H9 (cell line): Measurements from ENCODE around the gene MBTPS1. TPM values are rescaled to one million over a fixed set of nuclear protein-coding genes. Genes with fewer than 3 reads are reported as not detected.

Source experiments
- DNase-seq: peaks from one replicate; pipeline ENCODE4 v3.0.0-alpha.2; 2017
- H2AFZ ChIP-seq: one replicate; pipeline ENCODE4 v1.6.1; 2013; ENCODE audit warnings: mild to moderate bottlenecking, low read length, control low read depth, moderate library complexity
- H2AK5ac ChIP-seq: 2 replicates; pipeline ENCODE4 v1.6.1; 2013; ENCODE audit warnings: low read length, control low read depth, mixed read lengths; ENCODE audit not compliant: insufficient read length
- H2BK120ac ChIP-seq: one replicate; pipeline ENCODE4 v1.6.1; 2013; ENCODE audit warnings: low read depth, mild to moderate bottlenecking, low read length, control low read depth, inconsistent platforms; ENCODE audit not compliant: poor library complexity, severe bottlenecking
- H2BK12ac ChIP-seq: 2 replicates; pipeline ENCODE4 v1.6.1; 2013; ENCODE audit warnings: low read length, control low read depth, mixed read lengths, low read depth; ENCODE audit not compliant: insufficient read length
- H2BK15ac ChIP-seq: 2 replicates; pipeline ENCODE4 v1.6.1; 2013; ENCODE audit warnings: low read depth, low read length, control low read depth
- H2BK20ac ChIP-seq: one replicate; pipeline ENCODE4 v1.6.1; 2013; ENCODE audit warnings: low read depth, mild to moderate bottlenecking, low read length, control low read depth, inconsistent platforms; ENCODE audit not compliant: poor library complexity, severe bottlenecking
- H2BK5ac ChIP-seq: 2 replicates; pipeline ENCODE4 v1.6.1; 2013; ENCODE audit warnings: low read length, control low read depth, mixed read lengths; ENCODE audit not compliant: insufficient read length
- H3K14ac ChIP-seq: 2 replicates; pipeline ENCODE4 v1.6.1; 2013; ENCODE audit warnings: low read length, control low read depth; ENCODE audit not compliant: insufficient read depth
- H3K18ac ChIP-seq: 2 replicates; pipeline ENCODE4 v1.6.1; 2013; ENCODE audit warnings: low read depth, mild to moderate bottlenecking, mixed read lengths, low read length, control low read depth; ENCODE audit not compliant: insufficient read length
- H3K23ac ChIP-seq: 2 replicates; pipeline ENCODE4 v1.6.1; 2013; ENCODE audit warnings: low read length, control low read depth, mixed read lengths, low read depth; ENCODE audit not compliant: insufficient read length
- H3K23me2 ChIP-seq: 2 replicates; pipeline ENCODE4 v1.6.1; 2013; ENCODE audit warnings: low read depth, mild to moderate bottlenecking, mixed read lengths, low read length, control low read depth; ENCODE audit not compliant: insufficient read length, poor library complexity, severe bottlenecking
- H3K27ac ChIP-seq: 2 replicates; pipeline ENCODE4 v1.5.1; 2013; ENCODE audit warnings: low read length, control low read depth, mixed read lengths, low read depth; ENCODE audit not compliant: insufficient read length
- H3K27me3 ChIP-seq: 2 replicates; pipeline ENCODE4 v1.6.1; 2013; ENCODE audit warnings: low read length, control low read depth, inconsistent platforms; ENCODE audit not compliant: insufficient read depth
- H3K4ac ChIP-seq: 2 replicates; pipeline ENCODE4 v1.6.1; 2013; ENCODE audit warnings: low read depth, mild to moderate bottlenecking, control low read depth, inconsistent platforms, low read length, moderate library complexity
- H3K4me1 ChIP-seq: 2 replicates; pipeline ENCODE4 v1.6.1; 2013; ENCODE audit warnings: low read length, control low read depth, inconsistent platforms; ENCODE audit not compliant: insufficient read depth
- H3K4me2 ChIP-seq: 2 replicates; pipeline ENCODE4 v1.6.1; 2013; ENCODE audit warnings: low read length, control low read depth, mixed read lengths; ENCODE audit not compliant: insufficient read length, insufficient read depth
- H3K56ac ChIP-seq: 2 replicates; pipeline ENCODE4 v1.6.1; 2013; ENCODE audit warnings: low read depth, mild to moderate bottlenecking, mixed read lengths, low read length, control low read depth; ENCODE audit not compliant: insufficient read length
- H3K79me1 ChIP-seq: 2 replicates; pipeline ENCODE4 v1.6.1; 2013; ENCODE audit warnings: low read depth, mild to moderate bottlenecking, moderate library complexity, low read length, control low read depth, inconsistent platforms; ENCODE audit not compliant: insufficient read depth, poor library complexity, severe bottlenecking
- H3K79me2 ChIP-seq: 2 replicates; pipeline ENCODE4 v1.6.1; 2013; ENCODE audit warnings: low read length, control low read depth, inconsistent platforms; ENCODE audit not compliant: insufficient read depth
- H3K9ac ChIP-seq: 2 replicates; pipeline ENCODE4 v1.6.1; 2013; ENCODE audit warnings: low read length, control low read depth, mixed read lengths; ENCODE audit not compliant: insufficient read length; ENCODE audit errors: extremely low read depth
- H3K9me3 ChIP-seq: one replicate; pipeline ENCODE4 v1.6.1; 2013; ENCODE audit warnings: low read depth, low read length, inconsistent platforms; ENCODE audit not compliant: control insufficient read depth
- H3T11ph ChIP-seq: one replicate; pipeline ENCODE4 v1.6.1; 2013; ENCODE audit warnings: mild to moderate bottlenecking, low read length, control low read depth, inconsistent platforms
- H4K20me1 ChIP-seq: one replicate; pipeline ENCODE4 v1.6.1; 2013; ENCODE audit not compliant: control insufficient read depth, insufficient read length, insufficient read depth
- H4K5ac ChIP-seq: 2 replicates; pipeline ENCODE4 v1.6.1; 2013; ENCODE audit warnings: low read depth, mild to moderate bottlenecking, mixed read lengths, low read length, control low read depth; ENCODE audit not compliant: insufficient read length
- H4K8ac ChIP-seq: replicated peaks from 2 replicates; pipeline ENCODE4 v1.6.1; 2013; ENCODE audit warnings: low read length, control low read depth, mixed read lengths, low read depth; ENCODE audit not compliant: insufficient read length
- H4K91ac ChIP-seq: 2 replicates; pipeline ENCODE4 v1.6.1; 2013; ENCODE audit warnings: low read depth, mild to moderate bottlenecking, moderate library complexity, mixed read lengths, low read length, control low read depth; ENCODE audit not compliant: insufficient read length
- H3K27ac Mint-ChIP-seq, 3 experiments: 2 replicates in 2 of 3; 3 replicates in 1 of 3; pipeline ENCODE4 v1.8.0; 2020 to 2021; ENCODE audit warnings: mixed read lengths in 3 of 3, mild to moderate bottlenecking in 1 of 3, moderate library complexity in 1 of 3
- H3K27me3 Mint-ChIP-seq: 2 replicates; pipeline ENCODE4 v1.8.0; 2021; ENCODE audit warnings: low read depth, mild to moderate bottlenecking, moderate library complexity, mixed read lengths
- H3K36me3 Mint-ChIP-seq, 3 experiments: 2 replicates in 2 of 3; 3 replicates in 1 of 3; pipeline ENCODE4 v1.8.0; 2020 to 2021; ENCODE audit warnings: low read depth in 3 of 3, mixed read lengths in 3 of 3; ENCODE audit not compliant: insufficient read depth in 1 of 3
- H3K4me1 Mint-ChIP-seq, 2 experiments: 2 replicates each; pipeline ENCODE4 v1.8.0; 2020; ENCODE audit warnings: mixed read lengths in 2 of 2
- H3K4me3 Mint-ChIP-seq, 2 experiments: 2 replicates in 1 of 2; 3 replicates in 1 of 2; pipeline ENCODE4 v1.8.0; 2020 to 2021; ENCODE audit warnings: mild to moderate bottlenecking in 2 of 2, mixed read lengths in 2 of 2, moderate library complexity in 1 of 2
- H3K9me3 Mint-ChIP-seq, 2 experiments: 2 replicates in 1 of 2; 3 replicates in 1 of 2; pipeline ENCODE4 v1.8.0; 2020; ENCODE audit warnings: mild to moderate bottlenecking in 2 of 2, mixed read lengths in 2 of 2, moderate library complexity in 1 of 2
- CTCF ChIP-seq: fragments of 200-600 bp; sonication (generic); conservative IDR thresholded peaks from 3 replicates; pipeline ENCODE4 v1.8.0; 2021; ENCODE audit warnings: antibody characterized with exemption, mild to moderate bottlenecking
- WGBS: extraction: QIAGEN DNeasy Blood & Tissue Kit; methylation state at CpG from one replicate; pipeline ENCODE4 v1.1.7; 2013; ENCODE audit warnings: missing lambda C conversion rate, low lambda C conversion rate, mixed read lengths; ENCODE audit not compliant: insufficient read length; ENCODE audit errors: extremely low coverage; 5-methylcytosine and 5-hydroxymethylcytosine counted together
- total RNA-seq: library from RNA; stranded (reverse); gene quantifications from 2 replicates; pipeline ENCODE4 v1.2.1, GENCODE V29; 2021

The MBTPS1 gene
- total RNA-seq, 1 experiment from 2014 or later = 48.7 TPM

- Mint-ChIP-seq H3K4me3 (no peak overlapping the region), H3K27me3 (no peaks in the 10 kb centered on the region; the same call in 1 of the 2 replicates), H3K27ac (peak overlapping the region in 1 of 3 experiments; percentile 48; a peak in 1 of 7 replicates), H3K4me1 (peaks cover 2 to 10% of the 10 kb centered on the region in 2 experiments), H3K9me3 (no peaks in the 10 kb centered on the region), H3K36me3 (peaks cover 8 to 33% (median 25%) of the 10 kb centered on the region in 3 experiments; a peak in 5 of 7 replicates)
- H4K8ac ChIP-seq = no peak overlapping the region
- no peak overlapping the region for H3T11ph ChIP-seq
- H3K79me1 ChIP-seq = no peaks in the 10 kb centered on the region
- H3K4me2 ChIP-seq = no peak overlapping the region
- H3K9me3 ChIP-seq = no peaks in the 10 kb centered on the region
- H2BK12ac ChIP-seq = no peak overlapping the region
- H3K4me1 ChIP-seq = no peaks in the 10 kb centered on the region
- no peaks in the 10 kb centered on the region for H4K20me1 ChIP-seq
- no peak for DNase-seq
- WGBS = no CpG with 5 or more reads among the region's 9 CpGs
- no peak overlapping the region for H2BK15ac ChIP-seq
- no peak overlapping the region for H4K5ac ChIP-seq
- no peak for TF ChIP-seq CTCF
- H2BK5ac ChIP-seq = no peak overlapping the region
- H2AFZ ChIP-seq = no peak overlapping the region
- no peaks in the 10 kb centered on the region for H3K27me3 ChIP-seq
- H3K23ac ChIP-seq = no peak overlapping the region
- H3K56ac ChIP-seq = no peak overlapping the region
- H2BK20ac ChIP-seq = no peak overlapping the region
- H3K23me2 ChIP-seq = no peaks in the 10 kb centered on the region
- H3K27ac ChIP-seq = no peak overlapping the region
- H3K4ac ChIP-seq = no peak overlapping the region
- no peak overlapping the region for H4K91ac ChIP-seq
- H3K79me2 ChIP-seq = no peaks in the 10 kb centered on the region
- no peak overlapping the region for H2BK120ac ChIP-seq
- no peak overlapping the region for H3K9ac ChIP-seq
- H3K14ac ChIP-seq = no peak overlapping the region
- no peak overlapping the region for H3K18ac ChIP-seq
- no peak overlapping the region for H2AK5ac ChIP-seq
Measured at GRCh38 chr16:84050316-84050715, 66.4 kb downstream of the MBTPS1 start.
